ENCODE results near the gene CHRNA3. TPM values are rescaled to one million over a fixed set of nuclear protein-coding genes. Genes with fewer than 3 reads are reported as not detected.

The CHRNA3 gene
- total and polyA plus RNA-seq, 5 donors from 2014 or later: 0.13 to 0.52 TPM; not detected in 3

DNA sequence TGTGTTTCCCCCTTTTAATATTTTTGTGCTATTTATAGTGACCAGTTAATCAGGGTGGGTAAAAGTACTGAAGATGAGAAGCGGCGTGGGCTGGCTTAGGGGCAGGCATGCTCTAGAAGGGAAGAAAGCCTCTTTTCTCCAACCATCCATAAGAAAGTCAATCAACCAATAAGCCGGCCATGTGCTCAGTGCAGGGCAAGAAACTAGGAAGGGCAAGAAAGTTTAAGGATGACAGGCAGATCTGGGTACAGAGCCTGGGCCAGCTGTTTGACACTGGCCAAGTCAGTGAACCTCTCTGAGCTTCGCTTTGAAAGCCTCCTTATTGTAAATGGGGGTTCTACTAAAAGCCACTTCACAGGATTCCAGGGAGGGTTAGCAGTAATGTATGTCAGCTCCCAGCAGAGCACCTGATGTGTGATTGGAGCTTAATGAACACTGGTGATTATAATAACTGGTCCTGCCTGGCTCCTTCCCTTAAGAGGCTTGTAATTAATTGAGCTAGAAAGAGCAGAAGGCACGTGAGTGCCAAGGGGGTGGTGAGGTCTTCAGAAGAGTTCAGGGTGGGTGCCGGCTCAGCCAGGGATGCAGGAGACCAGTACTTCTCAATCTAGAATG, 5.7 kb upstream of the CHRNA3 start:
- Histone ChIP-seq H3K36me3 (ENCODE audit: control insufficient read depth, insufficient read depth, low read length) (no peaks in the 10 kb centered on the region), H3K27ac (ENCODE audit: insufficient read depth, low read length, poor library complexity, severe bottlenecking) (no peak overlapping the region), H3K9me3 (ENCODE audit: control insufficient read depth in 2 of 2, low read length in 2 of 2) (no peaks in the 10 kb centered on the region), H3K27me3 (ENCODE audit: control insufficient read depth, insufficient read depth, low read length) (peaks cover 9% of the 10 kb centered on the region), H3K4me3 (ENCODE audit: low read depth, low read length) (no peak overlapping the region), H3K4me1 (ENCODE audit: control insufficient read depth, insufficient read depth, low read length, poor library complexity, severe bottlenecking) (no peaks in the 10 kb centered on the region)
- Mint-ChIP-seq H3K27ac (no peak overlapping the region), H3K27me3 (peaks cover 40% of the 10 kb centered on the region), H3K4me3 (no peak overlapping the region), H3K4me1 (peaks cover 0 to 4% (median 0%) of the 10 kb centered on the region in 4 donors), H3K36me3 (no peaks in the 10 kb centered on the region), H3K9me3 (no peaks in the 10 kb centered on the region)
- no peak for ATAC-seq (ENCODE audit: low read depth in 2 of 2)
- DNase-seq: no peak

DNA sequence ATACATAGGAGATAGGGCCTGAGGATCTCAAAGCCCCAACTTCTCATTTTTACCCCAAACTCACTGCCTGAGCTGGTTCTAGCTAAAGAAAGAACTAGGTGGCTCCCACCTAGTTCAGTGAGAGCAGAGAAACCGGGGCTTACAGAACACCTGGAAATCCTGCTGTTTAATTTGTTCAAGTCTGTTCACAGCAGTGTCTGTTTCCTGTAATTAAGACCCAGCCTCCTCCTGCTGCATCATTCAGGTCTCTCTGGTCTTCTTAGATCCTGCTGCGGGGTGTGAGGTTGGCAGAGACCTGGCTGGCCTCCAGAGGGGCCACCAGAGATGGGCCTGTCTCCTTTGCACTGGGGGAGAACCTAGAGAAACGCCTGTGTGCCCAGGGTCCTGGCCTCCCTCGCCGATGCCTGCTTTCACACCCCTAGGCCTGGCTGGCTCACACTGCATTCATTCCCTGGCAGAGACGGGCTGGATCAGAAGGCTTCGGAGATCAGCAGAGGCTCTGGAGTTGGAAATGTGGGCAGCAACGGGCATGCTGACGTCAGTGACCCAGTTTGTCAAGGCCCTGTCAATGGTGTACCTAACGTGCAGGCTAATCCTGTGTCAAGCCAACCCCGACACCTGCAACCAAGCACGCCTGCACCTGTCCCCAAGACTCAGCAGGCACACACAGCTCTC, 4.9 kb upstream of the CHRNA3 start:
- Mint-ChIP-seq H3K4me3 (no peak overlapping the region), H3K27ac (no peak overlapping the region), H3K9me3 (no peaks in the 10 kb centered on the region), H3K36me3 (no peaks in the 10 kb centered on the region), H3K27me3 (peaks cover 42% of the 10 kb centered on the region), H3K4me1 (peaks cover 0 to 8% (median 0%) of the 10 kb centered on the region in 4 donors)
- H3K4me1 ChIP-seq (ENCODE audit: control insufficient read depth, insufficient read depth, low read length, poor library complexity, severe bottlenecking): peaks cover 2% of the 10 kb centered on the region
- no peaks in the 10 kb centered on the region for H3K9me3 ChIP-seq (ENCODE audit: control insufficient read depth in 2 of 2, low read length in 2 of 2)
- no peak for ATAC-seq (ENCODE audit: low read depth in 2 of 2)
- DNase-seq: no peak
- no peaks in the 10 kb centered on the region for H3K36me3 ChIP-seq (ENCODE audit: control insufficient read depth, insufficient read depth, low read length)
- no peak overlapping the region for H3K27ac ChIP-seq (ENCODE audit: insufficient read depth, low read length, poor library complexity, severe bottlenecking)
- H3K4me3 ChIP-seq (ENCODE audit: low read depth, low read length): no peak overlapping the region
- peaks cover 9% of the 10 kb centered on the region for H3K27me3 ChIP-seq (ENCODE audit: control insufficient read depth, insufficient read depth, low read length)

DNA sequence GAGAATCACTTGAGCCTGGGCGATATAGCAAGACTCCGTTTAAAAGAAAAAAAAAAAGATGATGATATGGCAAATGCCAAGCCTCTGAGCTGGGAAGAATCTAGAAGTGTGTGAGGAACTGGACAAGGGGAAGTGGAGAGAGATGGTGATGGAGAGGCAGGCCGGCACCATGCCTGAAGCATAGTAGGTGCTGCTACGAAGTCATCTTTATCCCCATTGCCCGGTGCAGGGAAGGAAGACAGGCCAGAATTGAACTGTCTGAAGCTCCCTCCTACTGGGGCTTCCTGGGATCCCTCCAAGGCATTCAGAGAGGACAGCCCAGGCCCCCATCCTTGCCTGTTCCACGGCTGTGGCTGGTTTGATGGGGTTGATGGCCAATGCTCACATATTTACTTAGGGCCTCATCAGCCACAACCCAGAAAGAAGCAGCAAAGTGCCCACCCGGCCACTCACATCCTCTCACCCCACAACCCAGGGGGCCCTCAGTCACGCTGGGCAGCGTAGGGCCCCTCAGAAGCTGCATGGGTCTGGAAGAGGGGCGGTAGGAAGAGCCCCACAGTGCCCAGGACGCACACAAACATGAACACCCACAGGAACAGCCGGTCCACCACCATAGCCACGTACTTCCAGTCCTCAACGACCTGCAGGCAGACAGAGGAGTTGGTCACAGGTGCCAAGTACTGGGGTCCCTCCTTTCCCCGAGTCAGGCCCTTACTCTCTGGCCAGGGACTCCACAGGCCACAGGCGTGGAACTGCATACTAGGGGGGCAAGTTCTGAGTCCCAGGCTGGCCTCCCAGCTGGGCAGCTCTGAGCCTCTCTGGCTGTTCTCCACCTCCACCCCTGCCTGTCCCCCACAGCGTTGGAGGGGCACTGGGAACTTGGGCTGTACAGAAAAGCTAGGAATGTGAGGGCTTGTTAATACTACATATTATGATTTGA, 4.1 kb upstream of the CHRNA3 start:
- Histone ChIP-seq H3K36me3 (ENCODE audit: control insufficient read depth, insufficient read depth, low read length) (no peaks in the 10 kb centered on the region), H3K9me3 (ENCODE audit: control insufficient read depth in 2 of 2, low read length in 2 of 2) (no peaks in the 10 kb centered on the region), H3K27ac (ENCODE audit: insufficient read depth, low read length, poor library complexity, severe bottlenecking) (no peak overlapping the region), H3K4me1 (ENCODE audit: control insufficient read depth, insufficient read depth, low read length, poor library complexity, severe bottlenecking) (peaks cover 7% of the 10 kb centered on the region), H3K4me3 (ENCODE audit: low read depth, low read length) (no peak overlapping the region), H3K27me3 (ENCODE audit: control insufficient read depth, insufficient read depth, low read length) (peaks cover 9% of the 10 kb centered on the region)
- H3K27ac Mint-ChIP-seq: no peak overlapping the region
- ATAC-seq (ENCODE audit: low read depth in 2 of 2) (no peak), DNase-seq (no peak)
- peaks cover 0 to 8% (median 0%) of the 10 kb centered on the region in 4 donors for H3K4me1 Mint-ChIP-seq
- peaks cover 43% of the 10 kb centered on the region for H3K27me3 Mint-ChIP-seq
- no peaks in the 10 kb centered on the region for H3K9me3 Mint-ChIP-seq
- no peak overlapping the region for H3K4me3 Mint-ChIP-seq
- no peaks in the 10 kb centered on the region for H3K36me3 Mint-ChIP-seq

DNA sequence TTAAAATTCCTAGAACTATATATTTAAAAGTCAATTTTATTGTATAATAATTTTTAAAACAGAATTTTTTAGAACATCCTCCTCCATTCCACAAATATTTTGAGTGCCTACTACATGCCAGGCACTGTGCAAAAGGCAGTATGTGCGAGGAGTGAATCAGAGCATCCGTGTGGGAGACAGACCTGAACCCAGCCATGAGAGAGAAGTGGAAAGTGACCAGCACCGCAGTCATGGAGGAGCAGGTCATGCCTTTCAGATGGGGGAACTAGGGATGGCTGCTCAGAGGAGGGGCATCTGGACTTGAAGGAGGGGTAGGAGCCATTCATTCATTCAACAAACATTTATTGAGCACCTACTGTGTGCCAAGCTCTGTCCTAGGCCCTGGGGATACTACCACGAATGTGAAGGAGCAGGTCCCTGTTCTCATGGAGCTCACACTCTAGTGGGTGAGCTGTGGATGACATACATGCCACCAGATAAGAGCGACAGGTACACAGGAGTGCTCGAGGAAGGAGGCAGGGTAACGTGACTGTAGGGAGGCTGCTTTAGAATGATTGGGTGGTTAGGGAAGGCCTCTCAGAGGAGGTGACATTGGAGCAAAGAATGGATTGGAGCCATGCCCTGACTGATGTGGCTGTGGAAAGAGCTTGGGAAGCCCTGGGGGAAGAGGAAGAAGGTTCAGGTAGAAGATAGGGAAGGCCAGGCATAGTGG, 3.1 kb upstream of the CHRNA3 start:
- H3K4me1 ChIP-seq (ENCODE audit: control insufficient read depth, insufficient read depth, low read length, poor library complexity, severe bottlenecking): peaks cover 7% of the 10 kb centered on the region
- H3K36me3 ChIP-seq (ENCODE audit: control insufficient read depth, insufficient read depth, low read length): no peaks in the 10 kb centered on the region
- peaks cover 0 to 14% (median 0%) of the 10 kb centered on the region in 4 donors for H3K4me1 Mint-ChIP-seq
- H3K9me3 Mint-ChIP-seq: no peaks in the 10 kb centered on the region
- no peak overlapping the region for H3K27ac Mint-ChIP-seq
- DNase-seq (no peak), ATAC-seq (ENCODE audit: low read depth in 2 of 2) (no peak)
- H3K4me3 ChIP-seq (ENCODE audit: low read depth, low read length): no peak overlapping the region
- H3K27ac ChIP-seq (ENCODE audit: insufficient read depth, low read length, poor library complexity, severe bottlenecking): no peak overlapping the region
- H3K36me3 Mint-ChIP-seq: no peaks in the 10 kb centered on the region
- H3K27me3 ChIP-seq (ENCODE audit: control insufficient read depth, insufficient read depth, low read length): peaks cover 13% of the 10 kb centered on the region
- peaks cover 45% of the 10 kb centered on the region for H3K27me3 Mint-ChIP-seq
- no peak overlapping the region for H3K4me3 Mint-ChIP-seq
- no peaks in the 10 kb centered on the region for H3K9me3 ChIP-seq (ENCODE audit: control insufficient read depth in 2 of 2, low read length in 2 of 2)

DNA sequence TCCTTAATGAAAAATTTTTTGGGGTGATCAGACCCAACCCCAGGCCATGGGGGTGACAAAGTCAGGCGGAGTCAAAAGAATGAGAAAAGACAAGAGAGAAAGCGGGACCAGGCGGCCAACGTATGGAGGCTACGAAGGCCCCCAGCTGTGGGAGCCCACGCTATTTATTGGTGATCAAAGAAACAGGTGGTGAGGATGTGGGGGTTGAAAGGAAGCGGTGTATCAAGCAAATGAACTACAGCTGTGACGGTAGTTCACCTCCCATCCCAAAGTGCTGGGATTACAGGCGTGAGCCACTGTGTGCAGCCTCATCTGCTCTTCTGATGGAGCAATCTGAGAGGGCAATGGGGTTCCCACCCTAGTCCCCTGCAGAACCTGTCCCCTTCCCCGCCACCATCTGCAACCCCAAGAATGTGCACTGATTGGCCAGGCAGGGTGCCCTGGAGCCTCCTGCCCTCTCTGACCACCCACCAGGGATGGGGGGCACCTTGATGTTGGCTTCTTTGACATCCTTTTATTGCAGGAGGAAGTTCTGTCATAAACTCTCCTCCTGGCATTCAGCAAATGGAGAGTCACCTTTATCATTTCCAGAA, 1.1 kb upstream of the CHRNA3 start:
- DNase-seq (no peak), ATAC-seq (ENCODE audit: low read depth in 2 of 2) (no peak)
- peaks cover 48% of the 10 kb centered on the region for H3K27me3 Mint-ChIP-seq
- H3K27ac Mint-ChIP-seq: no peak overlapping the region
- Histone ChIP-seq H3K27me3 (ENCODE audit: control insufficient read depth, insufficient read depth, low read length) (peaks cover 15% of the 10 kb centered on the region), H3K4me3 (ENCODE audit: low read depth, low read length) (no peak overlapping the region), H3K36me3 (ENCODE audit: control insufficient read depth, insufficient read depth, low read length) (no peaks in the 10 kb centered on the region), H3K27ac (ENCODE audit: insufficient read depth, low read length, poor library complexity, severe bottlenecking) (no peak overlapping the region), H3K9me3 (ENCODE audit: control insufficient read depth in 2 of 2, low read length in 2 of 2) (no peaks in the 10 kb centered on the region), H3K4me1 (ENCODE audit: control insufficient read depth, insufficient read depth, low read length, poor library complexity, severe bottlenecking) (peaks cover 7% of the 10 kb centered on the region)
- no peaks in the 10 kb centered on the region for H3K36me3 Mint-ChIP-seq
- no peak overlapping the region for H3K4me3 Mint-ChIP-seq
- H3K4me1 Mint-ChIP-seq: peaks cover 0 to 18% (median 4%) of the 10 kb centered on the region in 4 donors
- H3K9me3 Mint-ChIP-seq: no peaks in the 10 kb centered on the region

DNA sequence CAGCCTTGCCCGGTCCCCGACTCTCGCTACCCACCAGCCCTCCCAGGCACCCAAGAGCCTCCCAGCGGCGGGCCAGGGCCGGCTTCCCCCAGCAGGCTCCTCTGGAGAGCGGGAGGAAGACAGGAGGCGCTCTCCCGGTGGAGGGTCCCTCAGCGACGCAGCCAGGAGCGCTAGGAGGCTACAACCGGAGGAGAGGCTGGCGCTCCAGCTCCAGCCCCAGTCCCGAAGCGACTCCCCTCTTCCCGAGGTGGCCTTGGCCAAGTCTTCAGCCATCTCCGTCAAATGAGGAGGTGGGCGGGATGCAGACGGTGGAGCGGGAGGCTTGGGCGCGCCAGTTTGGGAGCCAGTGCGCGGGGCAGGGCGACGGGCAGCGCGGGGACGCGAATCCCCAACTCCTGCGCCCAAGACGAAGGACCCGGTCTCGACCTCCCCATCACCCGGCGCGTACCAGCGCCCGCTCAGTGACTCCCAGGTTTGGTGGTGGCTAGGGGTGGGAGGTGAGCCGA, 722 bp downstream of the CHRNA3 start:
- Histone ChIP-seq H3K4me1 (ENCODE audit: control insufficient read depth, insufficient read depth, low read length, poor library complexity, severe bottlenecking) (peaks cover 7% of the 10 kb centered on the region), H3K27ac (ENCODE audit: insufficient read depth, low read length, poor library complexity, severe bottlenecking) (no peak overlapping the region), H3K9me3 (ENCODE audit: control insufficient read depth in 2 of 2, low read length in 2 of 2) (no peaks in the 10 kb centered on the region), H3K36me3 (ENCODE audit: control insufficient read depth, insufficient read depth, low read length) (no peaks in the 10 kb centered on the region), H3K27me3 (ENCODE audit: control insufficient read depth, insufficient read depth, low read length) (peaks cover 15% of the 10 kb centered on the region), H3K4me3 (ENCODE audit: low read depth, low read length) (no peak overlapping the region)
- Mint-ChIP-seq H3K9me3 (no peaks in the 10 kb centered on the region), H3K27ac (no peak overlapping the region), H3K27me3 (peaks cover 44% of the 10 kb centered on the region), H3K36me3 (no peaks in the 10 kb centered on the region), H3K4me1 (peaks cover 0 to 18% (median 4%) of the 10 kb centered on the region in 4 donors), H3K4me3 (no peak overlapping the region)
- no peak for ATAC-seq (ENCODE audit: low read depth in 2 of 2)
- DNase-seq: no peak

All from CD4-positive, CD25-positive, alpha-beta regulatory T cell (primary cell).